ENCODE results near the gene APBA1.

Gene APBA1

GRCh38 chr9:69671879-69672595, at the start of gene APBA1:
Gene APBA1 (minus strand): TSS chr9:69672371.
- DNase-seq (ENCODE audit: low read depth in 2 of 2, low spot score in 1 of 2): no peak

- DNase-seq (ENCODE audit: low read depth in 2 of 2, low spot score in 1 of 2): no peak
These were observed 47.8 kb upstream of the APBA1 start for GRCh38 chr9:69719983-69720382.

GRCh38 chr9:69719367-69719766, 47.2 kb upstream of the APBA1 start:
- DNase-seq (ENCODE audit: low read depth in 2 of 2, low spot score in 1 of 2): no peak

- DNase-seq (ENCODE audit: low read depth in 2 of 2, low spot score in 1 of 2): no peak
These were observed 46.0 kb upstream of the APBA1 start for GRCh38 chr9:69718218-69718617.

- DNase-seq (ENCODE audit: low read depth in 2 of 2, low spot score in 1 of 2): no peak
These were observed 43.7 kb upstream of the APBA1 start for GRCh38 chr9:69715825-69716224.

GRCh38 chr9:69715096-69715495, 42.9 kb upstream of the APBA1 start:
- no peak for DNase-seq (ENCODE audit: low read depth in 2 of 2, low spot score in 1 of 2)

- DNase-seq (ENCODE audit: low read depth in 2 of 2, low spot score in 1 of 2): no peak
These were observed 25.3 kb upstream of the APBA1 start for GRCh38 chr9:69697475-69697874.

- DNase-seq (ENCODE audit: low read depth in 2 of 2, low spot score in 1 of 2): no peak
These were observed 24.6 kb upstream of the APBA1 start for GRCh38 chr9:69696802-69697201.

GRCh38 chr9:69689991-69690538, 17.9 kb upstream of the APBA1 start:
- DNase-seq (ENCODE audit: low read depth in 2 of 2, low spot score in 1 of 2): no peak

GRCh38 chr9:69683927-69684326, 11.8 kb upstream of the APBA1 start:
- no peak for DNase-seq (ENCODE audit: low read depth in 2 of 2, low spot score in 1 of 2)

GRCh38 chr9:69678843-69679538, 6.8 kb upstream of the APBA1 start:
- no peak for DNase-seq (ENCODE audit: low read depth in 2 of 2, low spot score in 1 of 2)

GRCh38 chr9:69677931-69678330, 5.8 kb upstream of the APBA1 start:
- no peak for DNase-seq (ENCODE audit: low read depth in 2 of 2, low spot score in 1 of 2)

GRCh38 chr9:69675563-69675962, 3.4 kb upstream of the APBA1 start:
- no peak for DNase-seq (ENCODE audit: low read depth in 2 of 2, low spot score in 1 of 2)

GRCh38 chr9:69674716-69675438, 2.7 kb upstream of the APBA1 start:
- no peak for DNase-seq (ENCODE audit: low read depth in 2 of 2, low spot score in 1 of 2)

- no peak for DNase-seq (ENCODE audit: low read depth in 2 of 2, low spot score in 1 of 2)
These were observed 2.0 kb upstream of the APBA1 start for GRCh38 chr9:69674112-69674685.

- DNase-seq (ENCODE audit: low read depth in 2 of 2, low spot score in 1 of 2): no peak
These were observed 1.1 kb upstream of the APBA1 start for GRCh38 chr9:69673311-69673640.

- peak; percentile 28 to 48 for DNase-seq (ENCODE audit: low read depth in 2 of 2, low spot score in 1 of 2)
These were observed 582 bp upstream of the APBA1 start for GRCh38 chr9:69672596-69673310.

- no peak for DNase-seq (ENCODE audit: low read depth in 2 of 2, low spot score in 1 of 2)
These were observed 776 bp downstream of the APBA1 start for GRCh38 chr9:69671311-69671878.

GRCh38 chr9:69667306-69667705, 4.9 kb downstream of the APBA1 start:
- DNase-seq (ENCODE audit: low read depth in 2 of 2, low spot score in 1 of 2): no peak

GRCh38 chr9:69660304-69660703, 11.9 kb downstream of the APBA1 start:
- no peak for DNase-seq (ENCODE audit: low read depth in 2 of 2, low spot score in 1 of 2)
